ENCODE measurements around the gene SPDYE4.

SPDYE4 gene

DNA sequence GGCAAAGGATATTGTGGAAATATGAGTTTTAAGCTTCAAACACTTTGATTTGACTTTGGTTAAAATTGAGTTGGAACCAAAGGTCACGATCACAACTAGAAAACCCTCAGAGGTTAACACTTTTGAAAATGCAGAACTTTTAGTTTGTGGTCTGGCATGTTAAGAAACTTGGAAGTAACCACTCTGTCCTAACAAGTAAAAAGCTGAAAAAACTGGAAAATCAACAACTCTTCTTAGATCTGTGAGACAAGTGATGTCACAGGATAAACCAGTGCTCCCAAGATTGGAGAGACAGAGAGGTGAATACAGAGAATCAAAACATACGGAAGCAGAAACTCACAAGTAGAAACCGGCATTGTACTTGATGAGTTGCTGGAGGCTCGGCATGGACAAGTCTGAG, 23.4 kb upstream of the SPDYE4 start (continued):
- TF ChIP-seq TCF4 (CRISPR knock-in tag; IDR thresholded peaks at IDR 0.05; ENCODE audit: borderline replicate concordance), result no peak
- no peak for TF ChIP-seq CSRNP3 (CRISPR knock-in tag; IDR thresholded peaks at IDR 0.05)
- TF ChIP-seq PATZ1 (CRISPR knock-in tag; IDR thresholded peaks at IDR 0.05; ENCODE audit: borderline replicate concordance), result no peak
- TF ChIP-seq TOX (CRISPR knock-in tag; IDR thresholded peaks at IDR 0.05; ENCODE audit: borderline replicate concordance), result no peak
- TF ChIP-seq PPARA (CRISPR knock-in tag; IDR thresholded peaks at IDR 0.05; ENCODE audit: borderline replicate concordance), result no peak
- TF ChIP-seq, protein P1, sequence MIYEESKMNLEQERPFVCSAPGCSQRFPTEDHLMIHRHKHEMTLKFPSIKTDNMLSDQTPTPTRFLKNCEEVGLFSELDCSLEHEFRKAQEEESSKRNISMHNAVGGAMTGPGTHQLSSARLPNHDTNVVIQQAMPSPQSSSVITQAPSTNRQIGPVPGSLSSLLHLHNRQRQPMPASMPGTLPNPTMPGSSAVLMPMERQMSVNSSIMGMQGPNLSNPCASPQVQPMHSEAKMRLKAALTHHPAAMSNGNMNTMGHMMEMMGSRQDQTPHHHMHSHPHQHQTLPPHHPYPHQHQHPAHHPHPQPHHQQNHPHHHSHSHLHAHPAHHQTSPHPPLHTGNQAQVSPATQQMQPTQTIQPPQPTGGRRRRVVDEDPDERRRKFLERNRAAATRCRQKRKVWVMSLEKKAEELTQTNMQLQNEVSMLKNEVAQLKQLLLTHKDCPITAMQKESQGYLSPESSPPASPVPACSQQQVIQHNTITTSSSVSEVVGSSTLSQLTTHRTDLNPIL (CRISPR knock-in tag; IDR thresholded peaks at IDR 0.05; ENCODE audit: low read depth), result no peak
- no peak for TF ChIP-seq OSR1 (CRISPR knock-in tag; IDR thresholded peaks at IDR 0.05)
- no peak for TF ChIP-seq ESRRG (CRISPR knock-in tag; IDR thresholded peaks at IDR 0.05)

- ATAC-seq, result no peak
- TF ChIP-seq TOX (CRISPR knock-in tag; IDR thresholded peaks at IDR 0.05; ENCODE audit: borderline replicate concordance), result no peak
- no peak for TF ChIP-seq GLIS3 (CRISPR knock-in tag; IDR thresholded peaks at IDR 0.05)
- no peak for TF ChIP-seq PATZ1 (CRISPR knock-in tag; IDR thresholded peaks at IDR 0.05; ENCODE audit: borderline replicate concordance)
- TF ChIP-seq ZNF565 (CRISPR knock-in tag; conservative IDR thresholded peaks at IDR 0.05; ENCODE audit: low read depth), result no peak
- TF ChIP-seq BACH2 (CRISPR knock-in tag; IDR thresholded peaks at IDR 0.05; ENCODE audit: borderline replicate concordance), result no peak
- TF ChIP-seq ESRRG (CRISPR knock-in tag; IDR thresholded peaks at IDR 0.05), result no peak
- TF ChIP-seq ZFP3 (CRISPR knock-in tag; IDR thresholded peaks at IDR 0.05), result no peak
- TF ChIP-seq, protein P2, sequence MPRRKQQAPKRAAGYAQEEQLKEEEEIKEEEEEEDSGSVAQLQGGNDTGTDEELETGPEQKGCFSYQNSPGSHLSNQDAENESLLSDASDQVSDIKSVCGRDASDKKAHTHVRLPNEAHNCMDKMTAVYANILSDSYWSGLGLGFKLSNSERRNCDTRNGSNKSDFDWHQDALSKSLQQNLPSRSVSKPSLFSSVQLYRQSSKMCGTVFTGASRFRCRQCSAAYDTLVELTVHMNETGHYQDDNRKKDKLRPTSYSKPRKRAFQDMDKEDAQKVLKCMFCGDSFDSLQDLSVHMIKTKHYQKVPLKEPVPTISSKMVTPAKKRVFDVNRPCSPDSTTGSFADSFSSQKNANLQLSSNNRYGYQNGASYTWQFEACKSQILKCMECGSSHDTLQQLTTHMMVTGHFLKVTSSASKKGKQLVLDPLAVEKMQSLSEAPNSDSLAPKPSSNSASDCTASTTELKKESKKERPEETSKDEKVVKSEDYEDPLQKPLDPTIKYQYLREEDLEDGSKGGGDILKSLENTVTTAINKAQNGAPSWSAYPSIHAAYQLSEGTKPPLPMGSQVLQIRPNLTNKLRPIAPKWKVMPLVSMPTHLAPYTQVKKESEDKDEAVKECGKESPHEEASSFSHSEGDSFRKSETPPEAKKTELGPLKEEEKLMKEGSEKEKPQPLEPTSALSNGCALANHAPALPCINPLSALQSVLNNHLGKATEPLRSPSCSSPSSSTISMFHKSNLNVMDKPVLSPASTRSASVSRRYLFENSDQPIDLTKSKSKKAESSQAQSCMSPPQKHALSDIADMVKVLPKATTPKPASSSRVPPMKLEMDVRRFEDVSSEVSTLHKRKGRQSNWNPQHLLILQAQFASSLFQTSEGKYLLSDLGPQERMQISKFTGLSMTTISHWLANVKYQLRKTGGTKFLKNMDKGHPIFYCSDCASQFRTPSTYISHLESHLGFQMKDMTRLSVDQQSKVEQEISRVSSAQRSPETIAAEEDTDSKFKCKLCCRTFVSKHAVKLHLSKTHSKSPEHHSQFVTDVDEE (CRISPR knock-in tag; IDR thresholded peaks at IDR 0.05), result no peak
- TF ChIP-seq, protein P1 (CRISPR knock-in tag; IDR thresholded peaks at IDR 0.05; ENCODE audit: low read depth), result no peak
- no peak for TF ChIP-seq OSR1 (CRISPR knock-in tag; IDR thresholded peaks at IDR 0.05)
Measured at GRCh38 chr17:8776881-8777280, 18.5 kb upstream of the SPDYE4 start.

GRCh38 chr17:8776248-8776647, 17.9 kb upstream of the SPDYE4 start:
- no peak for ATAC-seq
- TF ChIP-seq ZFP30 (CRISPR knock-in tag; IDR thresholded peaks at IDR 0.05) (no peak), ISL1 (CRISPR knock-in tag; IDR thresholded peaks at IDR 0.05) (no peak), GLIS3 (CRISPR knock-in tag; IDR thresholded peaks at IDR 0.05) (no peak), CSDC2 (CRISPR knock-in tag; IDR thresholded peaks at IDR 0.05) (no peak), ZNF8 (CRISPR knock-in tag; IDR thresholded peaks at IDR 0.05) (no peak), TCF4 (CRISPR knock-in tag; IDR thresholded peaks at IDR 0.05; ENCODE audit: borderline replicate concordance) (no peak), PPARA (CRISPR knock-in tag; IDR thresholded peaks at IDR 0.05; ENCODE audit: borderline replicate concordance) (no peak), BACH2 (CRISPR knock-in tag; IDR thresholded peaks at IDR 0.05; ENCODE audit: borderline replicate concordance) (no peak), CSRNP3 (CRISPR knock-in tag; IDR thresholded peaks at IDR 0.05) (no peak), SNAI2 (CRISPR knock-in tag; IDR thresholded peaks at IDR 0.05) (no peak)

Measured in SK-N-SH treated with all-trans-retinoic acid at 6 μM for 48 hours (cell line).